Mucosa of descending colon (tissue), 3 donors: Measurements from ENCODE around the gene TMEM80. TPM values are rescaled to one million over a fixed set of nuclear protein-coding genes. Genes with fewer than 3 reads are reported as not detected.

Experiments
- ATAC-seq: fragments of 200-7000 bp; cut with Tn5 transposase; one replicate; pipeline ENCODE4 v1.9.1; 2020; ENCODE audit warnings: mild to moderate bottlenecking, moderate library complexity
- DNase-seq, 3 donors: peaks; one replicate each; pipeline ENCODE4 v3.0.0-alpha.2; 2020
- H3K36me3 ChIP-seq: fragments of 200-600 bp; one replicate; pipeline ENCODE4 v1.8.0; 2021; ENCODE audit warnings: low read depth, mild to moderate bottlenecking
- H3K4me1 ChIP-seq: fragments of 200-600 bp; one replicate; pipeline ENCODE4 v1.8.0; 2021; ENCODE audit warnings: low read depth, mild to moderate bottlenecking
- H3K4me3 ChIP-seq: fragments of 200-600 bp; one replicate; pipeline ENCODE4 v1.8.0; 2021; ENCODE audit warnings: mild to moderate bottlenecking
- H3K9me3 ChIP-seq: fragments of 200-600 bp; one replicate; pipeline ENCODE4 v1.8.0; 2021; ENCODE audit warnings: mild to moderate bottlenecking
- CTCF ChIP-seq: fragments of 200-600 bp; IDR thresholded peaks from one replicate; pipeline ENCODE4 v1.8.0; 2022; ENCODE audit warnings: antibody characterized with exemption, mild to moderate bottlenecking
- intact Hi-C, 2 donors: fragments of 100-400 bp; cut with DNase I in 1 of 2; cut with micrococcal nuclease in 1 of 2; formaldehyde crosslinking; loops; one replicate each; pipeline versions ENCODE4 v1.11.0 to v1.11.1; 2022; cut with DNase I, micrococcal nuclease
- total RNA-seq, 3 donors: library from RNA; stranded (reverse); fragmentation: NEBNext Ultra II Directional in 2 of 3; extraction: Animal tissue kit (Norgen Biotek cat#: 25700) in 2 of 3; gene quantifications; one replicate each; pipeline versions ENCODE4 v1.2.1 to v1.2.4, GENCODE V29; 2021 to 2023
- donor health status: DM: no; HTN: no; CAD: no; lungs with moderate emphysema.
- donor health status: DM: no; HTN: no; CAD: no.
- donor health status: DM: no; HTN: yes; CAD: no.

The TMEM80 gene
- total RNA-seq, 3 donors from 2014 or later, result 31.6 to 43.1 (median 38.0) TPM

GRCh38 chr11:748007-748359 is 52.4 kb downstream of the TMEM80 start:
- intact Hi-C loops, result no loop called here
- H3K9me3 ChIP-seq, result no peaks in the 10 kb centered on the region
- no peaks in the 10 kb centered on the region for H3K36me3 ChIP-seq
- ATAC-seq (peak; percentile 14), DNase-seq (peak in 2 of 3 donors; percentile 42 to 61)
- peak overlapping the region; percentile 94 for H3K4me3 ChIP-seq
- no peak for TF ChIP-seq CTCF
- H3K4me1 ChIP-seq, result peaks cover 22% of the 10 kb centered on the region

GRCh38 chr11:749731-750130 is 54.1 kb downstream of the TMEM80 start:
- ATAC-seq, result no peak
- Histone ChIP-seq H3K4me1 (peaks cover 22% of the 10 kb centered on the region), H3K4me3 (no peak overlapping the region), H3K9me3 (no peaks in the 10 kb centered on the region), H3K36me3 (no peaks in the 10 kb centered on the region)
- no peak for DNase-seq
- intact Hi-C loops, result no loop called here
- no peak for TF ChIP-seq CTCF

Other genes starting within 250 kb of the TMEM80 start
- gene PTDSS2, start 245.5 kb upstream of the TMEM80 start, total RNA-seq, result 10 to 100 TPM; 19.2 to 34.8 (median 27.3) TPM
- gene RNH1, start 188.6 kb upstream of the TMEM80 start, total RNA-seq, result 100 to 1,000 TPM; 108 to 127 (median 118) TPM
- 10 to 100 TPM; 41.4 to 50.6 (median 50.1) TPM for gene HRAS, start 160.2 kb upstream of the TMEM80 start, total RNA-seq
- gene LRRC56, start 158.3 kb upstream of the TMEM80 start, total RNA-seq, result 1 to 10 TPM; 1.5 to 5.2 (median 4.8) TPM
- gene LMNTD2, start 135.1 kb upstream of the TMEM80 start, total RNA-seq, result 10 to 100 TPM in 2 of 3 donors, 1 to 10 TPM in 1; 5.4 to 19.1 (median 10.7) TPM
- 100 to 1,000 TPM in 1 of 3 donors, 10 to 100 TPM in 2; 45.7 to 108 (median 83.7) TPM for gene RASSF7, start 134.8 kb upstream of the TMEM80 start, total RNA-seq
- gene PHRF1, start 119.3 kb upstream of the TMEM80 start, total RNA-seq, result 10 to 100 TPM; 35.0 to 40.2 (median 35.0) TPM
- gene IRF7, start 79.9 kb upstream of the TMEM80 start, total RNA-seq, result 10 to 100 TPM; 26.9 to 36.1 (median 27.8) TPM
- gene CDHR5, start 70.9 kb upstream of the TMEM80 start, total RNA-seq, result 100 to 1,000 TPM; 195 to 549 (median 316) TPM
- 1 to 10 TPM in 2 of 3 donors, not detected in 1; 1.0 TPM for gene SCT, start 68.6 kb upstream of the TMEM80 start, total RNA-seq
- 1 to 10 TPM; 1.2 to 2.4 (median 1.8) TPM for gene DRD4, start 58.5 kb upstream of the TMEM80 start, total RNA-seq
- 10 to 100 TPM; 25.1 to 35.7 (median 25.9) TPM for gene DEAF1, start 594 bp upstream of the TMEM80 start, total RNA-seq
- 100 to 1,000 TPM; 176 to 335 (median 253) TPM for gene EPS8L2, start 10.4 kb downstream of the TMEM80 start, total RNA-seq
- 100 to 1,000 TPM; 101 to 158 (median 128) TPM for gene TALDO1, start 51.6 kb downstream of the TMEM80 start, total RNA-seq
- gene GATD1, start 81.7 kb downstream of the TMEM80 start, total RNA-seq, result 10 to 100 TPM; 51.9 to 58.8 (median 57.4) TPM
- 1 to 10 TPM in 1 of 3 donors, under 1 TPM in 1, not detected in 1; 0.34 to 2.2 TPM for gene CEND1, start 94.3 kb downstream of the TMEM80 start, total RNA-seq
- gene SLC25A22, start 102.5 kb downstream of the TMEM80 start, total RNA-seq, result 10 to 100 TPM; 11.6 to 18.6 (median 14.4) TPM
- 10 to 100 TPM; 20.2 to 26.3 (median 23.8) TPM for gene PIDD1, start 109.4 kb downstream of the TMEM80 start, total RNA-seq
- gene RPLP2, start 114.2 kb downstream of the TMEM80 start, total RNA-seq, result 1,000 to 10,000 TPM; 1,532 to 1,798 (median 1,652) TPM
- 100 to 1,000 TPM; 138 to 253 (median 167) TPM for gene PNPLA2, start 123.1 kb downstream of the TMEM80 start, total RNA-seq
- gene CRACR2B, start 132.1 kb downstream of the TMEM80 start, total RNA-seq, result 100 to 1,000 TPM in 2 of 3 donors, 10 to 100 TPM in 1; 43.5 to 137 (median 129) TPM
- 100 to 1,000 TPM; 364 to 415 (median 378) TPM for gene CD151, start 137.1 kb downstream of the TMEM80 start, total RNA-seq
- 10 to 100 TPM; 67.1 to 86.8 (median 82.1) TPM for gene POLR2L, start 146.7 kb downstream of the TMEM80 start, total RNA-seq
- 10 to 100 TPM in 2 of 3 donors, 1 to 10 TPM in 1; 9.2 to 42.4 (median 24.7) TPM for gene TSPAN4, start 147.0 kb downstream of the TMEM80 start, total RNA-seq
- 10 to 100 TPM; 52.3 to 64.3 (median 55.3) TPM for gene CHID1, start 215.0 kb downstream of the TMEM80 start, total RNA-seq
- 100 to 1,000 TPM in 1 of 3 donors, 10 to 100 TPM in 2; 68.8 to 105 (median 99.5) TPM for gene AP2A2, start 230.1 kb downstream of the TMEM80 start, total RNA-seq